HG03378 (cell line): ENCODE data around the gene CYTH2.

Experiments used
- ATAC-seq: cut with Tn5 transposase; IDR thresholded peaks from one replicate; pipeline ENCODE4 v1.9.1; 2021; ENCODE audit warnings: mild to moderate bottlenecking, moderate library complexity; ENCODE audit not compliant: unreplicated experiment

The CYTH2 gene

GRCh38 chr19:48452289-48453190, 16.6 kb upstream of the CYTH2 start:
- no peak for ATAC-seq

GRCh38 chr19:48454150-48454730, 14.9 kb upstream of the CYTH2 start:
- ATAC-seq, result no peak

- no peak for ATAC-seq
Observed at GRCh38 chr19:48455171-48455907, 13.8 kb upstream of the CYTH2 start, which contains the start of gene KCNJ14. KCNJ14 (plus strand) TSS chr19:48455574; CDS start chr19:48461725, 6,151 bp downstream.

- ATAC-seq, result no peak
Observed at GRCh38 chr19:48455908-48456562, 13.1 kb upstream of the CYTH2 start.

- ATAC-seq, result no peak
Observed at GRCh38 chr19:48456864-48457263, 12.3 kb upstream of the CYTH2 start.

- ATAC-seq, result no peak
Observed at GRCh38 chr19:48458016-48458415, 11.2 kb upstream of the CYTH2 start.

GRCh38 chr19:48461651-48461981, 7.6 kb upstream of the CYTH2 start:
- no peak for ATAC-seq

GRCh38 chr19:48461982-48462655, 7.0 kb upstream of the CYTH2 start:
- no peak for ATAC-seq

- no peak for ATAC-seq
Observed at GRCh38 chr19:48465215-48465614, 4.0 kb upstream of the CYTH2 start.

GRCh38 chr19:48466561-48467325, 2.4 kb upstream of the CYTH2 start:
- ATAC-seq, result no peak

- ATAC-seq, result peak; percentile 92
Observed at GRCh38 chr19:48468772-48469288, 339 bp upstream of the CYTH2 start.

GRCh38 chr19:48469934-48470680, 938 bp downstream of the CYTH2 start:
- no peak for ATAC-seq

GRCh38 chr19:48470856-48471255, 1.7 kb downstream of the CYTH2 start:
- no peak for ATAC-seq

GRCh38 chr19:48471836-48472235, 2.7 kb downstream of the CYTH2 start:
- no peak for ATAC-seq

- no peak for ATAC-seq
Observed at GRCh38 chr19:48473161-48473966, 4.2 kb downstream of the CYTH2 start.

- ATAC-seq, result no peak
Observed at GRCh38 chr19:48474084-48474592, 5.0 kb downstream of the CYTH2 start.

- ATAC-seq, result no peak
Observed at GRCh38 chr19:48475369-48476068, 6.3 kb downstream of the CYTH2 start.
